Measurements from ENCODE around the gene HECW1. TPM values are rescaled to one million over a fixed set of nuclear protein-coding genes. Genes with fewer than 3 reads are reported as not detected.
A peak's percentile ranks its signal among the peaks of the same experiment; 100 is the strongest.

HECW1 gene
- total and polyA plus RNA-seq, 2 experiments from 2014 or later, result 11.0 to 21.8 TPM

- no peaks in the 10 kb centered on the region; the same call in 1 of the 2 replicates for H3K4me1 ChIP-seq (ENCODE audit: insufficient read depth)
- Mint-ChIP-seq H3K27ac (peak overlapping the region; percentile 39), H3K36me3 (ENCODE audit: low read depth) (peaks cover 2% of the 10 kb centered on the region), H3K27me3 (ENCODE audit: insufficient read depth, low read depth, poor library complexity) (no peaks in the 10 kb centered on the region), H3K4me3 (no peak overlapping the region), H3K4me1 (peaks cover under 1% of the 10 kb centered on the region; the same call in 2 of the 3 replicates), H3K9me3 (peaks cover 5% of the 10 kb centered on the region; the same call in 1 of the 3 replicates)
- H4K20me1 ChIP-seq (replicated peaks; ENCODE audit: insufficient read depth), result 0 out of 2 replicates have a peak, but pooled peaks cover 3% of the 10 kb centered on the region
- H3K9me2 ChIP-seq (ENCODE audit: insufficient read depth), result 0 out of 2 replicates have a peak, but pooled peaks cover 3% of the 10 kb centered on the region
- H3K4me2 ChIP-seq, result no peak overlapping the region
- H3K79me2 ChIP-seq (replicated peaks; ENCODE audit: insufficient read depth), result no peaks in the 10 kb centered on the region
- H3K27me3 ChIP-seq (ENCODE audit: insufficient read depth), result no peaks in the 10 kb centered on the region
- no peaks in the 10 kb centered on the region for H3K36me3 ChIP-seq (ENCODE audit: insufficient read depth)
- ATAC-seq (no peak), DNase-seq (ENCODE audit: low spot score) (peak; percentile 26)
- H3F3A ChIP-seq (replicated peaks; ENCODE audit: low read depth), result no peaks in the 10 kb centered on the region
- no peak overlapping the region for H3K27ac ChIP-seq (ENCODE audit: low read depth)
- TF ChIP-seq CREB1 (CRISPR knock-in tag; IDR thresholded peaks at IDR 0.05; ENCODE audit: low read depth) (no peak), EZH2phosphoT487 (IDR thresholded peaks at IDR 0.05; ENCODE audit: unreplicated experiment) (no peak), REST (IDR thresholded peaks at IDR 0.05; ENCODE audit: unreplicated experiment) (no peak)
- no peak overlapping the region for H2AFZ ChIP-seq
- H3K4me3 ChIP-seq, result no peak overlapping the region
These were observed 318.7 kb downstream of the HECW1 start for GRCh38 chr7:43431020-43431595.

- Mint-ChIP-seq H3K27ac (no peak overlapping the region), H3K4me1 (peaks cover 16% of the 10 kb centered on the region), H3K27me3 (ENCODE audit: insufficient read depth, low read depth, poor library complexity) (no peaks in the 10 kb centered on the region), H3K4me3 (no peak overlapping the region), H3K9me3 (peaks cover 5% of the 10 kb centered on the region; the same call in 1 of the 3 replicates), H3K36me3 (ENCODE audit: low read depth) (peaks cover 2% of the 10 kb centered on the region)
- Histone ChIP-seq H3K27me3 (ENCODE audit: insufficient read depth) (no peaks in the 10 kb centered on the region), H3K36me3 (ENCODE audit: insufficient read depth) (no peaks in the 10 kb centered on the region), H3K4me3 (no peak overlapping the region), H3K27ac (ENCODE audit: low read depth) (no peak overlapping the region), H3K4me1 (ENCODE audit: insufficient read depth) (peaks cover 16% of the 10 kb centered on the region), H3F3A (replicated peaks; ENCODE audit: low read depth) (no peaks in the 10 kb centered on the region), H2AFZ (no peak overlapping the region), H3K4me2 (no peak overlapping the region), H3K79me2 (replicated peaks; ENCODE audit: insufficient read depth) (no peaks in the 10 kb centered on the region), H3K9me2 (ENCODE audit: insufficient read depth) (0 out of 2 replicates have a peak, but pooled peaks cover 3% of the 10 kb centered on the region), H4K20me1 (replicated peaks; ENCODE audit: insufficient read depth) (0 out of 2 replicates have a peak, but pooled peaks cover 3% of the 10 kb centered on the region)
- ATAC-seq (no peak), DNase-seq (ENCODE audit: low spot score) (no peak)
- TF ChIP-seq EZH2 (IDR thresholded peaks at IDR 0.05; ENCODE audit: low read depth, unreplicated experiment), result no peak
- no peak for TF ChIP-seq EZH2phosphoT487 (IDR thresholded peaks at IDR 0.05; ENCODE audit: unreplicated experiment)
- no peak for TF ChIP-seq ZNF114 (CRISPR knock-in tag; IDR thresholded peaks at IDR 0.05)
- TF ChIP-seq ZNF331 (CRISPR knock-in tag; IDR thresholded peaks at IDR 0.05; ENCODE audit: low read depth), result no peak
- no peak for TF ChIP-seq POLR2AphosphoS5 (IDR thresholded peaks at IDR 0.05; ENCODE audit: low read depth)
- no peak for TF ChIP-seq STAT1 (IDR thresholded peaks at IDR 0.05; ENCODE audit: unreplicated experiment)
- TF ChIP-seq ETS1 (IDR thresholded peaks at IDR 0.05), result no peak
- no peak for TF ChIP-seq NANOG (IDR thresholded peaks at IDR 0.05; ENCODE audit: borderline replicate concordance)
- TF ChIP-seq CREB1 (CRISPR knock-in tag; IDR thresholded peaks at IDR 0.05; ENCODE audit: low read depth), result no peak
- no peak for TF ChIP-seq CTCF (conservative IDR thresholded peaks at IDR 0.05; ENCODE audit: low read depth in 2 of 2)
These were observed 321.2 kb downstream of the HECW1 start for GRCh38 chr7:43433639-43434038.
